H1 (cell line): ENCODE measurements around the gene AMZ1. TPM values are rescaled to one million over a fixed set of nuclear protein-coding genes. Genes with fewer than 3 reads are reported as not detected.
"Not testable (repeated sequence)": the region's sequence is repeated elsewhere in the genome, so short reads cannot be mapped to it uniquely, and the experiment has no call there.

Experiments used
- CTCF ChIA-PET: fragments of 300-600 bp; sonication (Branson Sonifier 250); formaldehyde crosslinking; loops from one replicate; lab custom pipeline; 2021; ENCODE audit not compliant: partially characterized antibody; lab: Charles Lee
- POLR2A ChIA-PET: fragments of 300-600 bp; sonication (Branson Sonifier 250); formaldehyde crosslinking; loops from one replicate; lab custom pipeline; 2021; ENCODE audit warnings: inconsistent platforms; ENCODE audit not compliant: partially characterized antibody; lab: Charles Lee
- DNase-seq, 2 experiments: peaks; one replicate each; pipeline versions ENCODE4 v3.0.0 to v3.0.0-alpha.2; 2010 to 2022; ENCODE audit warnings: low spot score in 2 of 2, low read depth in 1 of 2, mixed read lengths in 1 of 2
- FAIRE-seq: peaks from 2 replicates; lab custom pipeline; 2011; peaks lifted over from hg19 to GRCh38; lab: Jason Lieb, UNC
- H2AFZ ChIP-seq: 2 replicates; pipeline ENCODE4 v1.8.1; 2012; ENCODE audit warnings: low read length, inconsistent platforms
- H2AK5ac ChIP-seq: 2 replicates; pipeline ENCODE4 v1.6.1; 2013; ENCODE audit warnings: low read depth, low read length
- H2BK120ac ChIP-seq: replicated peaks from 2 replicates; pipeline ENCODE3; 2013; ENCODE audit warnings: low read depth, low read length, inconsistent platforms
- H2BK12ac ChIP-seq: 2 replicates; pipeline ENCODE4 v1.6.1; 2013; ENCODE audit warnings: low read depth, low read length
- H2BK15ac ChIP-seq: 2 replicates; pipeline ENCODE4 v1.6.1; 2013; ENCODE audit warnings: low read length
- H2BK20ac ChIP-seq: 2 replicates; pipeline ENCODE4 v1.6.1; 2013; ENCODE audit warnings: low read length
- H2BK5ac ChIP-seq: 2 replicates; pipeline ENCODE4 v1.6.1; 2013; ENCODE audit warnings: low read depth, low read length
- H3K14ac ChIP-seq: 2 replicates; pipeline ENCODE4 v1.6.1; 2013; ENCODE audit warnings: inconsistent platforms; ENCODE audit not compliant: insufficient read length
- H3K18ac ChIP-seq: 2 replicates; pipeline ENCODE4 v1.6.1; 2013; ENCODE audit warnings: low read length; ENCODE audit errors: extremely low read depth
- H3K23ac ChIP-seq: 2 replicates; pipeline ENCODE4 v1.6.1; 2013; ENCODE audit warnings: inconsistent platforms; ENCODE audit not compliant: insufficient read length
- H3K23me2 ChIP-seq: 2 replicates; pipeline ENCODE4 v1.6.1; 2013; ENCODE audit warnings: low read depth, low read length
- H3K27ac ChIP-seq: 2 replicates; pipeline ENCODE4 v1.6.1; 2011; ENCODE audit warnings: low read depth, low read length, inconsistent platforms
- H3K27me3 ChIP-seq, 4 experiments: replicated peaks in 1 of 4; 1 replicate in 1 of 4; 2 replicates in 3 of 4; pipeline versions ENCODE4 v1.6.1 to v1.8.1; 2011 to 2013; ENCODE audit warnings: low read length in 3 of 4, mild to moderate bottlenecking in 3 of 4, inconsistent platforms in 2 of 4, mixed read lengths in 2 of 4, moderate library complexity in 1 of 4; ENCODE audit not compliant: control insufficient read depth in 3 of 4, insufficient read depth in 3 of 4; ENCODE audit errors: extremely low read depth in 1 of 4
- H3K36me3 ChIP-seq, 4 experiments: 2 replicates each; pipeline versions ENCODE4 v1.6.1 to v1.8.1; 2011 to 2013; ENCODE audit warnings: mild to moderate bottlenecking in 4 of 4, low read length in 3 of 4, moderate library complexity in 2 of 4, control low read depth in 1 of 4, inconsistent platforms in 1 of 4; ENCODE audit not compliant: insufficient read depth in 4 of 4, control insufficient read depth in 2 of 4
- H3K4ac ChIP-seq: replicated peaks from 2 replicates; pipeline ENCODE3; 2013; ENCODE audit warnings: low read length, low read depth, mixed read lengths, inconsistent platforms; ENCODE audit not compliant: insufficient read length
- H3K4me1 ChIP-seq, 4 experiments: replicated peaks in 1 of 4; 1 replicate in 1 of 4; 2 replicates in 3 of 4; pipeline versions ENCODE4 v1.6.1 to v1.8.1; 2011 to 2013; ENCODE audit warnings: low read length in 3 of 4, inconsistent platforms in 2 of 4, mixed read lengths in 1 of 4; ENCODE audit not compliant: insufficient read depth in 4 of 4, control insufficient read depth in 3 of 4
- H3K4me2 ChIP-seq, 2 experiments: 2 replicates each; pipeline versions ENCODE4 v1.6.1 to v1.8.1; 2011 to 2013; ENCODE audit warnings: low read depth in 2 of 2, low read length in 2 of 2, control low read depth in 1 of 2, inconsistent platforms in 1 of 2, mild to moderate bottlenecking in 1 of 2; ENCODE audit not compliant: insufficient read depth in 1 of 2
- H3K4me3 ChIP-seq, 4 experiments: fragments of 200-600, 300-600 bp in 1 of 4; sonication (generic), shearing (Covaris generic), sonication (Bioruptor Twin) in 1 of 4; 2 replicates each; pipeline versions ENCODE4 v1.5.1 to v1.8.1; 2011 to 2016; ENCODE audit warnings: low read length in 4 of 4, low read depth in 3 of 4, control low read depth in 2 of 4, inconsistent platforms in 2 of 4, mild to moderate bottlenecking in 2 of 4, mixed read lengths in 1 of 4, moderate library complexity in 1 of 4; ENCODE audit not compliant: insufficient read depth in 2 of 4; ENCODE audit errors: extremely low read depth in 1 of 4
- H3K56ac ChIP-seq: replicated peaks from 2 replicates; pipeline ENCODE3; 2013; ENCODE audit warnings: low read depth, mild to moderate bottlenecking, mixed read lengths, low read length, inconsistent platforms; ENCODE audit not compliant: insufficient read length
- H3K79me1 ChIP-seq: 2 replicates; pipeline ENCODE4 v1.6.1; 2013; ENCODE audit warnings: low read depth, low read length, control low read depth
- H3K79me2 ChIP-seq, 2 experiments: 2 replicates each; pipeline versions ENCODE4 v1.6.1 to v1.8.1; 2012 to 2013; ENCODE audit warnings: low read length in 2 of 2, mild to moderate bottlenecking in 2 of 2, inconsistent platforms in 1 of 2; ENCODE audit not compliant: insufficient read depth in 2 of 2, control insufficient read depth in 1 of 2
- H3K9ac ChIP-seq, 4 experiments: replicated peaks in 1 of 4; 1 replicate in 1 of 4; 2 replicates in 3 of 4; pipeline versions ENCODE4 v1.6.1 to v1.8.1; 2011 to 2013; ENCODE audit warnings: low read depth in 3 of 4, low read length in 3 of 4, control low read depth in 2 of 4, mild to moderate bottlenecking in 2 of 4, moderate library complexity in 2 of 4, inconsistent platforms in 1 of 4; ENCODE audit errors: extremely low read depth in 1 of 4
- H3K9me3 ChIP-seq, 2 experiments: 2 replicates each; pipeline versions ENCODE4 v1.6.1 to v1.8.1; 2012 to 2013; ENCODE audit warnings: mild to moderate bottlenecking in 2 of 2, moderate library complexity in 2 of 2, control low read depth in 1 of 2, inconsistent platforms in 1 of 2, low read depth in 1 of 2, low read length in 1 of 2, mixed read lengths in 1 of 2; ENCODE audit not compliant: insufficient read depth in 2 of 2
- H4K20me1 ChIP-seq, 2 experiments: replicated peaks in 1 of 2; 2 replicates each; pipeline versions ENCODE3 to v1.8.1; 2011 to 2013; ENCODE audit warnings: inconsistent platforms in 2 of 2, low read length in 2 of 2, mild to moderate bottlenecking in 1 of 2; ENCODE audit not compliant: insufficient read depth in 2 of 2, control insufficient read depth in 1 of 2
- H4K5ac ChIP-seq: 2 replicates; pipeline ENCODE4 v1.6.1; 2013; ENCODE audit warnings: low read length, low read depth, mixed read lengths, inconsistent platforms; ENCODE audit not compliant: insufficient read length
- H4K8ac ChIP-seq: 2 replicates; pipeline ENCODE4 v1.8.0; 2013; ENCODE audit warnings: mild to moderate bottlenecking, moderate library complexity, low read length, inconsistent platforms; ENCODE audit not compliant: insufficient read depth; ENCODE audit errors: extremely low read depth
- H4K91ac ChIP-seq: replicated peaks from 2 replicates; pipeline ENCODE3; 2013; ENCODE audit warnings: low read length, mixed read lengths, inconsistent platforms; ENCODE audit not compliant: insufficient read length
- GTF2F1 ChIP-seq: IDR thresholded peaks from 2 replicates; pipeline ENCODE4 v1.6.1; 2012; ENCODE audit warnings: low read depth, low read length, improper control_type of control experiment, borderline replicate concordance
- POU5F1 ChIP-seq: IDR thresholded peaks from 2 replicates; pipeline ENCODE4 v1.6.1; 2011; ENCODE audit warnings: low read depth, mild to moderate bottlenecking, low read length, moderate library complexity
- RAD21 ChIP-seq, 2 experiments: IDR thresholded peaks in 1 of 2; conservative IDR thresholded peaks in 1 of 2; 2 replicates each; pipeline ENCODE4 v1.6.1; 2011; ENCODE audit warnings: low read depth in 2 of 2, low read length in 2 of 2, improper control_type of control experiment in 1 of 2, inconsistent platforms in 1 of 2, mild to moderate bottlenecking in 1 of 2, moderate library complexity in 1 of 2
- RFX5 ChIP-seq: IDR thresholded peaks from 2 replicates; pipeline ENCODE4 v1.6.1; 2011; ENCODE audit warnings: low read depth, low read length, improper control_type of control experiment, borderline replicate concordance
- SP2 ChIP-seq: IDR thresholded peaks from 2 replicates; pipeline ENCODE4 v1.6.1; 2012; ENCODE audit warnings: mild to moderate bottlenecking, low read length, inconsistent platforms
- WGBS, 2 experiments: shearing (Covaris generic) in 1 of 2; methylation state at CpG; one replicate each; pipeline versions ENCODE4 v1.1.6 to v1.1.7; 2013 to 2015; ENCODE audit warnings: low lambda C conversion rate in 2 of 2, mixed read lengths in 2 of 2, inconsistent platforms in 1 of 2, low coverage in 1 of 2, missing lambda C conversion rate in 1 of 2; ENCODE audit not compliant: insufficient replicate concordance in 2 of 2, insufficient coverage in 1 of 2, insufficient read length in 1 of 2; ENCODE audit errors: extremely low coverage in 1 of 2, missing lambda C conversion rate in 1 of 2; 5-methylcytosine and 5-hydroxymethylcytosine counted together
- polyA plus RNA-seq, 7 experiments: library from polyadenylated mRNA; depleted of rRNA in 3 of 7; stranded (reverse) in 5 of 7; unstranded in 2 of 7; fragments of >200 nt in 5 of 7; fragments of 200-250 nt in 2 of 7; gene quantifications; 1 replicate in 5 of 7; 2 replicates in 1 of 7; 4 replicates in 1 of 7; pipeline versions ENCODE4 v1.2.1 to v1.2.3, GENCODE V29; 2011 to 2013; ENCODE audit warnings: missing spikeins in 2 of 7, mixed read lengths in 2 of 7
- total RNA-seq: library from RNA; stranded (reverse); fragmentation: NEBNext Ultra II Directional; extraction: Animal tissue kit (Norgen Biotek cat#: 25700); gene quantifications from 2 replicates; pipeline ENCODE4 v1.2.1, GENCODE V29; 2021

AMZ1 gene
- total and polyA plus RNA-seq, 2 of the 8 experiments (the other 6 are each of a cell fraction or from before 2014, with no cell fraction given): 0.59 to 1.4 TPM

DNA sequence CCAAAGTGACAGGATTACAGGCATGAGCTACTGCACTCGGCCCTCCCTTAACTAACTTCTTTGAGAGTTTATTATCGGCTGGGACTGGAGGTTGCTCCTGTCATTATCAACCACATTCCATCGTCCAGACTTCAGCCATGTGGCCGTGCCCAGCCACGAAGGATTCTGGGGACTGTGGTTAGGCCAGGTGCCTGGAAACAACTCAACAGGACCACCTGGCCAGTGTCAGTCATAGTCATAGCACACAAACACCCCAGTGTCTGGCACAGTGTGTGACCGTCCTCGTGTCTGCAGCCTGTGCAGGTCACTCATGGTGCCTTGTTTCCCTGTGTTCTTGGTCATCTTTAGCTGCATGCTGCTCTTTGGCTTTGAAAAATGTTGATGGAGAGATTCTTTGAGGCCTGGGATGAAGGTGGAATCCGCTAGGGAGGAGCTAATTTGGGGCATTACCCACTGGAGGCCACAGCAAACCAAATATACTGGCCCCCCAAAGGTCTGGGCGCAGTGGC, 12.7 kb upstream of the AMZ1 start (continued):
- TF ChIP-seq RFX5 (no peak), RAD21 (IDR thresholded peaks at IDR 0.05 in 1 of 2, conservative IDR thresholded peaks at IDR 0.05 in 1 of 2; ENCODE audit: low read depth in 2 of 2, low read length in 2 of 2) (no peak), GTF2F1 (no peak), SP2 (no peak), POU5F1 (no peak)

DNA sequence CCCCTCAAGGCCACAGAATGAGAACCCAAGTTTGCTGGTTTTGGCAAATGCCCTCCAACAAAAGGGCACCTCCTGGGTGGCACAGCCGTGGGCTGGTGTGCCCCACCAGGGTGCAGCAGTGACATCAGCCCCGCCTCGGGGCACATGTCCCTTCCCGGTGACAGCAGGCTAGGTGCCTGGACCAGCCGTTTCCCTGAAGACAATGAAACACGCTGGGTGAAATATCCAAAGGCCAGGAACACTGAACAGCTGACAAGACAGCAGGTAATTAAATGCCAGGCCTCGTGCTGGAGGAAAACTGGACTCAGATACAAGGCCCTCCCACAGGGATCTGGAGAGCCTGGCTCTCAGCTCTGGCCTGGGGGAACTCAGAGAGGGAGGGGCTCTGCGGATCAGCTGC, 11.4 kb upstream of the AMZ1 start:
- H3K4me2 ChIP-seq, H4K91ac ChIP-seq, POLR2A ChIA-PET: not testable (repeated sequence)

More for the DNA sequence above, 11.4 kb upstream of the AMZ1 start:
- not testable (repeated sequence) for H3K18ac ChIP-seq, H2BK20ac ChIP-seq, H4K5ac ChIP-seq, H2BK5ac ChIP-seq, H4K8ac ChIP-seq, FAIRE-seq, H3K23me2 ChIP-seq, H3K4me3 ChIP-seq, H3K27me3 ChIP-seq, H3K9me3 ChIP-seq, H3K27ac ChIP-seq, H3K36me3 ChIP-seq, H3K9ac ChIP-seq, H3K14ac ChIP-seq, H3K79me1 ChIP-seq, H3K4me1 ChIP-seq, H2BK120ac ChIP-seq, H2BK15ac ChIP-seq, H3K23ac ChIP-seq, H2BK12ac ChIP-seq, H2AK5ac ChIP-seq, H4K20me1 ChIP-seq, H3K79me2 ChIP-seq, DNase-seq, H2AFZ ChIP-seq, H3K56ac ChIP-seq, H3K4ac ChIP-seq
- CTCF ChIA-PET: interaction anchor here (1.0 kb wide), 1 partner anchor 66 kb away, joined by 3 read pairs; no protein-coding TSS in a partner anchor
- WGBS, 2 experiments: 79% methylated on average over 5 of the region's 8 CpGs; no CpG with 5 or more reads in 1 of the 2 experiments
